AG04450 (cell line): ENCODE measurements around the gene BTBD10. TPM values are rescaled to one million over a fixed set of nuclear protein-coding genes. Genes with fewer than 3 reads are reported as not detected.
A peak's percentile ranks its signal among the peaks of the same experiment; 100 is the strongest.

ENCODE experiments used
- CTCF ChIA-PET: fragments of 300-600, 350-600 bp; formaldehyde crosslinking; extraction: SDS; loops from one replicate; lab custom pipeline; 2022; ENCODE audit warnings: antibody characterized with exemption, inconsistent platforms; lab: Charles Lee
- POLR2A ChIA-PET: fragments of 350-600 bp; formaldehyde crosslinking; extraction: SDS; loops from one replicate; lab custom pipeline; 2021; ENCODE audit warnings: antibody characterized with exemption, inconsistent platforms; lab: Yijun Ruan, JAX
- DNase-seq: peaks from one replicate; pipeline ENCODE4 v3.0.0-alpha.2; 2011; ENCODE audit warnings: low read depth, low spot score
- H3K27ac ChIP-seq: one replicate; pipeline ENCODE4 v1.5.1; 2012; ENCODE audit warnings: low read depth, low read length, control low read depth
- H3K27me3 ChIP-seq: one replicate; pipeline ENCODE4 v1.6.0; 2012; ENCODE audit warnings: low read length; ENCODE audit not compliant: control insufficient read depth, insufficient read depth
- H3K4me3 ChIP-seq: 2 replicates; pipeline ENCODE4 v1.5.1; 2011; ENCODE audit warnings: mild to moderate bottlenecking, low read depth, low read length, control low read depth
- H3K9me3 ChIP-seq: 2 replicates; pipeline ENCODE4 v1.5.1; 2012; ENCODE audit warnings: low read length; ENCODE audit not compliant: control insufficient read depth, insufficient read depth
- polyA plus RNA-seq: library from polyadenylated mRNA; depleted of rRNA; stranded (reverse); fragments of >200 nt; gene quantifications from 2 replicates; pipeline ENCODE4 v1.2.3, GENCODE V29; 2011
- TF ChIP-seq, protein P1 (sequence below): IDR thresholded peaks from 2 replicates; pipeline ENCODE4 v1.5.1; 2011; ENCODE audit warnings: low read depth, low read length, control low read depth, inconsistent platforms

The BTBD10 gene
- polyA plus RNA-seq, 1 experiment, result 60.8 TPM

DNA sequence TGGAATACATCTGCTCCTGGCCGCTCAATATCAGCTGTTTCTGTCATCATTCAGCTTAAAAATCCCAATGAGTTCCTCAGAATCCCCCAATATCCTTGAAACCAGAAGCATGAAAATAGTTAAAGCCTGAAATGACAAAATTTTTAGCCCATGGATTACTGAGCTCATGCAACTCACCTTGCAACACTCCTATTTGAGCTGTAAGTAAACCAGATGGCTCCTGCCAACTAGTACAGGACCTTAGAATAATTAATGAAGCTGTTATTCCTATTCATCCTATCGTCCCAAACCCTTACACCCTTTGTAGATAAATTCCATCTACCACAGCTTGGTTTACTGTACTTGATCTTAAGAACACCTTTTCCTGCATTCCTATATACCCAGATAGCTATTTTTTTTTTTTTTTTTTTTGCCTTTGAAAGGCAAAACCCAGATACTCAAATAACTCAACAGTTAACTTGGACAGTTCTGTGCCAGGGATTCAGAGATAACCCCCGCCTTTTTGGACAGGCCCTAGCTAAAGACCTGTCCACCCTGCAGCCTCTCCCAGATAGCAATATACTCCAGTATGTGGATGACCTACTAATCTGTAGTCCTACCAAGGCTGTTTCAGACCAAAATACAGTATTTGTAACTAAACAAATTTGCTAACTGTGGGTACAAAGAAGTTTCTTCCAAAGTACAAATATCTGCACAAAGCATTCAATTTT, 10.1 kb upstream of the BTBD10 start:
- POLR2A ChIA-PET, result no interaction called here
- TF ChIP-seq, protein P1, sequence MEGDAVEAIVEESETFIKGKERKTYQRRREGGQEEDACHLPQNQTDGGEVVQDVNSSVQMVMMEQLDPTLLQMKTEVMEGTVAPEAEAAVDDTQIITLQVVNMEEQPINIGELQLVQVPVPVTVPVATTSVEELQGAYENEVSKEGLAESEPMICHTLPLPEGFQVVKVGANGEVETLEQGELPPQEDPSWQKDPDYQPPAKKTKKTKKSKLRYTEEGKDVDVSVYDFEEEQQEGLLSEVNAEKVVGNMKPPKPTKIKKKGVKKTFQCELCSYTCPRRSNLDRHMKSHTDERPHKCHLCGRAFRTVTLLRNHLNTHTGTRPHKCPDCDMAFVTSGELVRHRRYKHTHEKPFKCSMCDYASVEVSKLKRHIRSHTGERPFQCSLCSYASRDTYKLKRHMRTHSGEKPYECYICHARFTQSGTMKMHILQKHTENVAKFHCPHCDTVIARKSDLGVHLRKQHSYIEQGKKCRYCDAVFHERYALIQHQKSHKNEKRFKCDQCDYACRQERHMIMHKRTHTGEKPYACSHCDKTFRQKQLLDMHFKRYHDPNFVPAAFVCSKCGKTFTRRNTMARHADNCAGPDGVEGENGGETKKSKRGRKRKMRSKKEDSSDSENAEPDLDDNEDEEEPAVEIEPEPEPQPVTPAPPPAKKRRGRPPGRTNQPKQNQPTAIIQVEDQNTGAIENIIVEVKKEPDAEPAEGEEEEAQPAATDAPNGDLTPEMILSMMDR, result no peak
- Histone ChIP-seq H3K27ac (no peak overlapping the region), H3K4me3 (no peak overlapping the region), H3K27me3 (peaks cover 18% of the 10 kb centered on the region), H3K9me3 (no peaks in the 10 kb centered on the region)
- no peak for DNase-seq
- CTCF ChIA-PET, result interaction anchor here (0.6 kb wide), 3 partner anchors 290 to 774 kb away, joined by 3 to 4 read pairs (median 3); no protein-coding TSS in a partner anchor

DNA sequence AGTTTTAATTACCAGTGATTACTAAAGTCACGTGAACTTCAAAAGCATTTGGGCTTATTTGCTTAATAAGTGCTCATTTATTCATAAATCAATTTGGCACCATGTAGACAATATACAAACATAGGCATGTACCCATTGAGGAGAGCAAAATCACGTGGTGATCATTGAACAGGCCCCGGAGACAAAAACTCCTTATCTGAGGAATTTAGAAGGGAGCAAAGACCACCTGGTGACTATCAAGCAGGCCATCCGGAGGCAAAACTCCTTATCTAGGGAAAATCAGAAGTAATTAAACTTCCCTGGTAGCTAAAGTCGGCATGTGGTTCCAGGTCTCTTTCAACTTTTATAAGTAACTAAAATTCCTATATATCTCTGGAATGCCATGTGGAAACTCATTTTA, 5.7 kb upstream of the BTBD10 start:
- no peak overlapping the region for H3K27ac ChIP-seq
- peaks cover 24% of the 10 kb centered on the region for H3K27me3 ChIP-seq
- TF ChIP-seq, protein P1, result no peak
- no peak for DNase-seq
- ChIA-PET CTCF (no interaction called here), POLR2A (no interaction called here)
- no peaks in the 10 kb centered on the region for H3K9me3 ChIP-seq
- H3K4me3 ChIP-seq, result no peak overlapping the region

DNA sequence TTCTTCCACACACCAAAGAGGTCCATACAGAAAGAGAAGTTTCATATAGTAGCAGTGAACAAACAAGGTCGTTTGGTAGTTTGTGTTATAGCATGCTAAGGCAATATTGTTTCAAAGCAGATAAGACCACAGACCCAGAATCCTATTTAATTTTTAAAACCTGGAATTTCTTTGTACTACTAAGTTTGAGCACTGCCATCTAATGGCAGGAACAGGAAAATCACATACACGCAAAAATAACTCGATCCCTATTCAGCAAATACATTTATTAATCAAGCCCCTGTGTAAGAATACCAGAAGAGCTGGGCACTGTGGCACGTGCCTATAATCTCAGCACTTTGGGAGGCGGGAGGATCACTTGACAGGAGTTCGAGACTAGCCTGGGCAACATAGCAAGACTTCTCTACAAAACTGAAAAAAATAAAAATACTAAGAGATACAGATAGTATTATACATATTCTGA, 2.9 kb upstream of the BTBD10 start:
- POLR2A ChIA-PET, result no interaction called here
- H3K9me3 ChIP-seq, result no peaks in the 10 kb centered on the region; the same call in 1 of the 2 replicates

DNA sequence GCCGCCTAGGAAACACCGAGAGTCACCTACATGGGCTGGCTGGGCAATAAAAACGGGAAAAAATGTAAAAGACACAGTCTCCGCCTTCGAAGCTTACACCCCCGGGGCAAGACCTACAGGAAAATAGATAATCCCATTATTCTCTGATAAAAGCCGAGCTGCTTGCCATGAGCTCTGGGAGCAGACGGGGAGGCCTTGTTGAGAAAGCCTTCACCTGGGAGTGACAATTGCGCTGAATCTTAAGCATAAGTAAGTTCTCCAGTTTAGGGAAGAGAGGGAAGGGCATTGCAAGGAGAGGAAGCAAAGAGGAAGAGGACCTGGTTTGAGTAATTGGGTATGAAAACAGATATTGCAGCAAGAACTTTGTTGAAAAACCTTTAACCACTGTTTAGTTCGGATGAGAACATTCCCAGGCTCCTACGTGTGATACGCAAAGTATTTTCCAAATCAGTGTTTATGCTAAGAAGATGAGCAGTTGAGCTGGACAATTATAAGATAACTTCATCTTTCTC, 813 bp upstream of the BTBD10 start:
- Histone ChIP-seq H3K9me3 (no peaks in the 10 kb centered on the region; the same call in 1 of the 2 replicates), H3K27me3 (peaks cover 6% of the 10 kb centered on the region), H3K27ac (peak overlapping the region; percentile 33), H3K4me3 (peak overlapping the region; percentile 86)
- CTCF ChIA-PET, result interaction anchor here (0.6 to 3.0 kb wide), 9 partner anchors 24 to 1058 kb away, joined by 3 to 13 read pairs (median 5); no protein-coding TSS in a partner anchor
- TF ChIP-seq, protein P1, result no peak
- no peak for DNase-seq
- POLR2A ChIA-PET, result interaction anchor here (1.1 to 1.4 kb wide), 3 partner anchors 23 to 247 kb away, joined by 4 to 8 read pairs (median 7); no protein-coding TSS in a partner anchor

More for the DNA sequence above, 2.9 kb upstream of the BTBD10 start:
- Histone ChIP-seq H3K27me3 (peaks cover 17% of the 10 kb centered on the region), H3K4me3 (no peak overlapping the region), H3K27ac (no peak overlapping the region)
- no peak for DNase-seq
- TF ChIP-seq, protein P1, result peak; percentile 66
- CTCF ChIA-PET, result interaction anchor here (0.6 to 3.0 kb wide), 15 partner anchors 8 to 502 kb away, joined by 3 to 17 read pairs (median 6); no protein-coding TSS in a partner anchor
